ENCODE results near the gene HUS1.
"Not testable (repeated sequence)": the region's sequence is repeated elsewhere in the genome, so short reads cannot be mapped to it uniquely, and the experiment has no call there.

HUS1 gene

GRCh38 chr7:47931005-47932004 is 48.1 kb downstream of the HUS1 start:
- no peak overlapping the region for H3K4me2 ChIP-seq (ENCODE audit: low read depth, low read length)
- no peak overlapping the region for H3K4me3 ChIP-seq (ENCODE audit: low read length)
- no peaks in the 10 kb centered on the region; the same call in 1 of the 2 replicates for H3F3A ChIP-seq (ENCODE audit: insufficient read depth, low read length)
- no peak overlapping the region for H2AFZ ChIP-seq (ENCODE audit: low read length)
- H3K9me3 ChIP-seq (replicated peaks; ENCODE audit: insufficient read depth, low read length) = no peaks in the 10 kb centered on the region
- H3K9me2 ChIP-seq (replicated peaks; ENCODE audit: insufficient read depth, low read length) = no peaks in the 10 kb centered on the region
- TF ChIP-seq CTCF (IDR thresholded peaks at IDR 0.05; ENCODE audit: low read length) = no peak
- no peak for DNase-seq
- H3K27me3 ChIP-seq (replicated peaks; ENCODE audit: insufficient read depth, low read length) = no peaks in the 10 kb centered on the region
- H3K79me2 ChIP-seq (ENCODE audit: low read length) = no peaks in the 10 kb centered on the region
- peaks cover under 1% of the 10 kb centered on the region; the same call in 1 of the 2 replicates for H3K4me1 ChIP-seq (ENCODE audit: low read length)
- H4K20me1 ChIP-seq (ENCODE audit: insufficient read depth, low read length) = no peaks in the 10 kb centered on the region
- H3K9ac ChIP-seq (ENCODE audit: low read length) = no peak overlapping the region
- H3K36me3 ChIP-seq (replicated peaks; ENCODE audit: insufficient read depth, low read length) = no peaks in the 10 kb centered on the region
- no peak overlapping the region for H3K27ac ChIP-seq (ENCODE audit: low read length)

- Histone ChIP-seq H3K9me3 (replicated peaks; ENCODE audit: insufficient read depth, low read length) (no peaks in the 10 kb centered on the region), H4K20me1 (ENCODE audit: insufficient read depth, low read length) (no peaks in the 10 kb centered on the region), H3K36me3 (replicated peaks; ENCODE audit: insufficient read depth, low read length) (no peaks in the 10 kb centered on the region), H3K27ac (ENCODE audit: low read length) (no peak overlapping the region), H3K4me2 (ENCODE audit: low read depth, low read length) (no peak overlapping the region), H3K4me3 (ENCODE audit: low read length) (no peak overlapping the region), H3K79me2 (ENCODE audit: low read length) (no peaks in the 10 kb centered on the region), H3K9ac (ENCODE audit: low read length) (no peak overlapping the region), H3K4me1 (ENCODE audit: low read length) (no peaks in the 10 kb centered on the region), H3F3A (ENCODE audit: insufficient read depth, low read length) (no peaks in the 10 kb centered on the region), H3K9me2 (replicated peaks; ENCODE audit: insufficient read depth, low read length) (no peaks in the 10 kb centered on the region), H2AFZ (ENCODE audit: low read length) (no peak overlapping the region), H3K27me3 (replicated peaks; ENCODE audit: insufficient read depth, low read length) (no peaks in the 10 kb centered on the region)
- no peak for DNase-seq
- TF ChIP-seq EZH2phosphoT487 (IDR thresholded peaks at IDR 0.05; ENCODE audit: low read length) (no peak), EZH2 (optimal IDR thresholded peaks at IDR 0.05; ENCODE audit: low read depth, low read length) (no peak), CTCF (IDR thresholded peaks at IDR 0.05; ENCODE audit: low read length) (no peak)
Observed at GRCh38 chr7:47924266-47924665, 55.1 kb downstream of the HUS1 start.

- H3K79me2 ChIP-seq (ENCODE audit: low read length); DNase-seq; H3K4me3 ChIP-seq (ENCODE audit: low read length); H3K36me3 ChIP-seq (replicated peaks; ENCODE audit: insufficient read depth, low read length); H2AFZ ChIP-seq (ENCODE audit: low read length); H3K9me3 ChIP-seq (replicated peaks; ENCODE audit: insufficient read depth, low read length); H3K27me3 ChIP-seq (replicated peaks; ENCODE audit: insufficient read depth, low read length); H3K4me1 ChIP-seq (ENCODE audit: low read length); H3K9ac ChIP-seq (ENCODE audit: low read length); H3K4me2 ChIP-seq (ENCODE audit: low read depth, low read length); H3F3A ChIP-seq (ENCODE audit: insufficient read depth, low read length); H3K9me2 ChIP-seq (replicated peaks; ENCODE audit: insufficient read depth, low read length); H4K20me1 ChIP-seq (ENCODE audit: insufficient read depth, low read length); H3K27ac ChIP-seq (ENCODE audit: low read length): not testable (repeated sequence)
Observed at GRCh38 chr7:47923081-47923875, 56.1 kb downstream of the HUS1 start.

- not testable (repeated sequence) for H4K20me1 ChIP-seq (ENCODE audit: insufficient read depth, low read length); H2AFZ ChIP-seq (ENCODE audit: low read length); H3K79me2 ChIP-seq (ENCODE audit: low read length); H3K9me3 ChIP-seq (replicated peaks; ENCODE audit: insufficient read depth, low read length); H3K4me2 ChIP-seq (ENCODE audit: low read depth, low read length); H3K27me3 ChIP-seq (replicated peaks; ENCODE audit: insufficient read depth, low read length); H3K4me1 ChIP-seq (ENCODE audit: low read length); H3K27ac ChIP-seq (ENCODE audit: low read length); H3K36me3 ChIP-seq (replicated peaks; ENCODE audit: insufficient read depth, low read length); H3F3A ChIP-seq (ENCODE audit: insufficient read depth, low read length); H3K9ac ChIP-seq (ENCODE audit: low read length); H3K4me3 ChIP-seq (ENCODE audit: low read length); H3K9me2 ChIP-seq (replicated peaks; ENCODE audit: insufficient read depth, low read length); DNase-seq
Observed at GRCh38 chr7:47916514-47916913, 62.9 kb downstream of the HUS1 start.
